ENCODE data around the gene TMA7. TPM values are rescaled to one million over a fixed set of nuclear protein-coding genes. Genes with fewer than 3 reads are reported as not detected.
"Not testable (repeated sequence)": the region's sequence is repeated elsewhere in the genome, so short reads cannot be mapped to it uniquely, and the experiment has no call there.

TMA7 gene
- polyA plus RNA-seq (2014; cell fraction: cytosol; rRNA removed) = 296 and 348 TPM in 2 replicates
- polyA plus RNA-seq (2014; cell fraction: nucleus; rRNA removed) = 209 and 321 TPM in 2 replicates

- DNase-seq (ENCODE audit: low spot score) = peak; percentile 96
Observed at GRCh38 chr3:48439820-48440589, at the start of gene TMA7, which contains the start of gene CCDC51. Gene TMA7, plus strand, starts transcription at chr3:48440257. Its CDS starts 40 bp downstream, at chr3:48440297. Gene CCDC51, minus strand, starts transcription at chr3:48440119. Its CDS starts 4,991 bp downstream, at chr3:48435128.

- no peak for DNase-seq (ENCODE audit: low spot score)
Observed at GRCh38 chr3:48394391-48394790, 45.7 kb upstream of the TMA7 start.

GRCh38 chr3:48395714-48396113 is 44.3 kb upstream of the TMA7 start:
- no peak for DNase-seq (ENCODE audit: low spot score)

- no peak for DNase-seq (ENCODE audit: low spot score)
Observed at GRCh38 chr3:48397767-48398681, 42.0 kb upstream of the TMA7 start.

DNA sequence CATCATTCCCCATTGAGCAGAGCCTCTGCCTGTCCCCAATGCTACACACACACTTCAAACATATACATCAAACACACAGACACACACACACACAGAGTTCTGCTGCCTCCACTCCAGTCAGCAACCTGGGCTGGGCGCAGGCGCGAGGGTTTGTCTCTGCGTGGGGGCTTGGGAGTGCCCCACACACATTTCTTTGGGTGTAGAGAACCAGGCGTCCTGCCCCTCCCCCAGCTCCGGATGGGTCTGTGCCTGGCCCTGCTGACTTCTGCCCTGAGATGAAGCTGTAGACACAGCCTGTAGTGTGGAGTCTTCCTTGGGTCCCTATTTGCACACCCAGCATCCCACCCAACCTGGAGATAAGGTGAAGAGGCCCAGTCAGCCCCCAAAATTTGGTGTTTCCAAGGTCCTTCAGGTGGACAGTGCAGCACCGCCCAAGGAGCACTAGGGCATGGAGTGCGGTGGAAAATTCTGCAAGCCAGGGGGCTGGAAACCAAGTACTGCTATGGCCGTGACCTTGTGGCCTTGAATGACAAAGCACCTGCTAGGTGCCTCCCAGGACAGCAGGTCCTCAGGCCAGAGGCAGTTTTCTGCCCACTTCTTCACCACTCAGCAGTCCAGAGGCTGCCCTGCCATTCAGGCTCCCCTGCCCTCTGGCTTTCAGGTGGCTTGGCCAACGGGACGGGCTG is 41.2 kb upstream of the TMA7 start:
- DNase-seq (ENCODE audit: low spot score) = no peak

DNA sequence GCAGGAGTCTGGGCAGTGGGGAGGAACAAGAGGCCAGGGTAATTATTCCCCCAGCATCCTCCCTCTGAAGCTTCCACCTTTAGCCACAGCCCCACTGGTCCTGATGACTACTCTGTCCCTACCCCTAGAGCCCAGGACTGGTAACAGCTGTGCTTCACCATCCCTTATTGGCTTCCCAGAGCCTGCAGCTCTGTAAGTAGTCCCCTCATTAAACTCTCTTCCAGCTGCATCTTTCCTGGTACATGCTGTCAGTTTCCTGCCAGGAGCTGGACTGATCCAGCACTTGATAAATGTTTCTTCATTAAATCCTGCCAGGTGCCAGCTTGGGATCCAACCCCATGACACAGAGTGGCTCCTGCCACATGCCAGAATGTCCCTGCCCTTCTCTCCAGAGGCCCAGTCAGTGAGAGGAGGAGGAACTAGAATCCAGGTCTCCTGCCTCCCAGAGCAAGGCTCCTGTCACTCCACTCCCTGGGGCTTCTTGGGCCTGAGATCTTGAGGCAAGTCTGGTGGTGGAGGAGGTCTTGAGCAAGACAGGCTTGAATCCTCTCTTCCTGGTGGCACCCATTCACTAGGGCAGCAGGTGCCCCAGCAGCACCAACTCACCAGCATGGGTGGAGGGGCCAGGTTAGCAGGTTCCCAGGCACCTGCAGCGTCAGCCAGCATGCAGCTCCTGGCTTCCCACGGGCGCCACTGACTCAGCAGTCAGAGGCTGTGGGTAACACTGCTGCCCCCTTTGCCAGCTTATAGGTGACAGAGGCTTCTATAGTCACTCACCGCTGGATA is 40.5 kb upstream of the TMA7 start:
- no peak for DNase-seq (ENCODE audit: low spot score)

- DNase-seq (ENCODE audit: low spot score) = peak; percentile 48
Observed at GRCh38 chr3:48400824-48401433, 39.1 kb upstream of the TMA7 start.

DNA sequence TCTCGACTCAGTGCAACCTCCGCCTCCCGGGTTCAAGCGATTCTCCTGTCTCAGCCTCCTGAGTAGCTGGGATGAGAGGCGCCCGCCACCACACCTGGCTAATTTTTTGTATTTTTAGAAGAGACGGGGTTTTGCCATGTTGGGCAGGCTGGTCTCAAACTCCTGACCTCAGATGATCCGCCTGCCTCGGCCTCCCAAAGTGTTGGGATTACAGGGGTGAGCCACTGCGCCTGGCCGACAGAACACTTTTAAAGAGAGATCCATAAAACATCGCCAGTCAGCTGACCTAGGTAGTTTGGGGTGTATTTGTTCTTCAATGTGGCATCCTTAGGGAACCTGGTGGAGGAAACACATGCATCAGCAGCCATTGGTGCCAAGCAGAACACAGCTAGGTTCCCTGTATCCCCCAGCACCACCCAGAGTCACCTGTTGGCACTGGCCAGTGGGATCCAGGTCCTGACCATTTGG is 38.6 kb upstream of the TMA7 start:
- DNase-seq (ENCODE audit: low spot score) = not testable (repeated sequence)

- DNase-seq (ENCODE audit: low spot score) = no peak
Observed at GRCh38 chr3:48402281-48402732, 37.8 kb upstream of the TMA7 start.

DNA sequence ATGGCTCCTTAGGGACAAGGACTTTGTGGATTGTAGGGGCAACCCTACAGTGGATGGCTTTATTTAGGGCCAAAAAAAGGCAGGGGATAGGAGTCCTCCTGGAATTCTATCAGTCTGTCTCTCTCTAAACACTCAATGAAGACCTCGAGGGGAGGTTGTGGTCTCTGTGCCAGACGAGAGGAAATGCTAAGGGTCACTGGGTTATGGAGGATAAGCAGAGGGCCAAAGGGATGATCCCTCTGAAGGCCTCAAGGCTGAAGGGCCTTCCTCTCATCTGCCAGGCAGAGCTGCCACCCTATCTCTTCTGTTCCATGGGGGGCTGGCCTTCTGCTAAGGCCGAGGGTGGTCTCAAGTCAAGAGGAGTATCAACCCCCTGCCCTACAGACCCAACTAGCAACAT is 37.1 kb upstream of the TMA7 start:
- no peak for DNase-seq (ENCODE audit: low spot score)

GRCh38 chr3:48403533-48404439 is 36.3 kb upstream of the TMA7 start:
- DNase-seq (ENCODE audit: low spot score) = no peak

DNA sequence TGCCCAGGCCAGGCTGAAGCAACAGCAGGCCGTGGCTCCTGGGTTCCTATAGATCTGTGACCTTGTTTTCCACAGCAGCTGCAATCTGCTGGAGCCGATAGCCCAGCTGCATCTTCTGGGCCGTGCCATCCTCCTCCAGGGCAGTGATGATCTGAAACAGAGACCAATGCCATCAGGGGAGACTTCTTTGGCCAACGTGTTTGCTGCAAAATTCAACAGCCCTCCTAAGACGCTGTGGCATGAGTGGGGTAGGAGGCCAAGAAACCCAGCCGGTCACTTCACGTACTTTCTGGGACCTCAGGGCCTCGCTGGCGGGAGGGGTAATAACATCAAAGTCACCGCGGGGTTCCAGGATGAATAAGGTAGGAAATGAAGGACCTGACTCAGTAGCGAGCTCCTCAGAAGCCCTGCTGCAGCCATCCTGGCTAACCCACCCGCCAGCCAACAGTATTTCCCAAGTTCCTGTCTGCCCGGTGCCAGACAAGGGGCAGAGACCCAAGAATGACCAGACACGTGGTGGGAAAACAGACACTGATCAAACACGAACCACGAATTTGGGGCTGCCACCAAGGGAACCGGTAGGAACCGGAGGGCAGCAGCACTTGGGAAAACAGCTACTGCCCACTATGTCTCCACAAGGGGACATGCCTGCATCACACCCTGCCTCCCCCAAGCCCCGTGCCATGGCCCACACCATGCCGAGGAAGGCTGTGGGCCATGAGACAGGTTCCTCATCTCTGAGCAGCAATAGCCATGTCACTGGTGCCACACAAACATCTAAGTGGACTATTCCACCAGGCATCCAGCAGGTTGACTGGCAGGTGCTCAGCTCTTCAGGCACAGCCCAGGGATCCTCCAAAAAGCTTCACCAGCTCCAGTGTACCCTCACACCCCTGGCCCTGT is 35.4 kb upstream of the TMA7 start:
- no peak for DNase-seq (ENCODE audit: low spot score)

DNA sequence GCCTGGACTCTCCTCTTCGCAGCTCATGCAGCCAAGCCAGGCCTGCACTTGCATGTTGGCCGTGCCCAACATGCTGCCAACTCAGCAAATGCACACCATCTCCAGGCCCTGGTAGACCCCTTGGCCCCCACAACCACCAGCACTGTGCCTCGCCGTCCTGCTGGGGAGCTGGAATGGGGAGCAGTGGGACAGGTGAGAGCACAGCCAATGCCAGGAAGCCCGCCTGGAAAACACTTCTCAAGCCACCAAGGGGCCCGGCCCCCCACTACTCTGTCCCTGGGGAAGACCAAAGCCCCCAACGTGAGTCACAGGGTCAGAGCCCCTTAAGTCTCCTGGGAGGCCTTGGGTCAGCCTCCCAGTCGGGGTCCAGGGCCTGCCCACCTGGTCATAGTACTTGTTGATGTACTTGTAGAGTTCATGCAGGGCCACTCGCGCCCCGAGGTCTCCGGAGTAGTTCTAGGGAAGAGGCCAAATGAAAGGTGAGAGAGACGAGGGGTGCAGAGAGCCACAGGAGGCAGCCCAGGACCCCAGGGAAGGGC is 34.6 kb upstream of the TMA7 start:
- DNase-seq (ENCODE audit: low spot score) = no peak

DNA sequence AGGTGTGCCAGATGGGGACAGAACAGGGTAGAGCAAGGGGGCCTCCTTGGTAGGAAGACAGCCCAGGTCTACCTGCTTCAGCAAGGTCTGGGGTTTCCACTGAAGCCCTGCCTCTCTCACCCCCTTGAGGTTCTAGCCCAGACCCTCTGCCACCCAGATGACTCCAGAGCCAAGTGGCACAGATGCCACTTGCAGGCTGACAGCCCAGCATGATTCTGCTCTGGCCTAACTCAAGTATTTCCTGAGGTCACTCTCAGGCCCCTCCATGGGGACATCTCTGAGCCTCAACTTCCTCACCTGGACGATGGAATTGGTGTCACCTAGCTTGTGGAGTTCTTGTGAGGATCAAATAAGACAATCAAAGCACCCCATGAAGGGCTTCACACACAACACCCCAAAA is 34.1 kb upstream of the TMA7 start:
- DNase-seq (ENCODE audit: low spot score) = no peak

DNA sequence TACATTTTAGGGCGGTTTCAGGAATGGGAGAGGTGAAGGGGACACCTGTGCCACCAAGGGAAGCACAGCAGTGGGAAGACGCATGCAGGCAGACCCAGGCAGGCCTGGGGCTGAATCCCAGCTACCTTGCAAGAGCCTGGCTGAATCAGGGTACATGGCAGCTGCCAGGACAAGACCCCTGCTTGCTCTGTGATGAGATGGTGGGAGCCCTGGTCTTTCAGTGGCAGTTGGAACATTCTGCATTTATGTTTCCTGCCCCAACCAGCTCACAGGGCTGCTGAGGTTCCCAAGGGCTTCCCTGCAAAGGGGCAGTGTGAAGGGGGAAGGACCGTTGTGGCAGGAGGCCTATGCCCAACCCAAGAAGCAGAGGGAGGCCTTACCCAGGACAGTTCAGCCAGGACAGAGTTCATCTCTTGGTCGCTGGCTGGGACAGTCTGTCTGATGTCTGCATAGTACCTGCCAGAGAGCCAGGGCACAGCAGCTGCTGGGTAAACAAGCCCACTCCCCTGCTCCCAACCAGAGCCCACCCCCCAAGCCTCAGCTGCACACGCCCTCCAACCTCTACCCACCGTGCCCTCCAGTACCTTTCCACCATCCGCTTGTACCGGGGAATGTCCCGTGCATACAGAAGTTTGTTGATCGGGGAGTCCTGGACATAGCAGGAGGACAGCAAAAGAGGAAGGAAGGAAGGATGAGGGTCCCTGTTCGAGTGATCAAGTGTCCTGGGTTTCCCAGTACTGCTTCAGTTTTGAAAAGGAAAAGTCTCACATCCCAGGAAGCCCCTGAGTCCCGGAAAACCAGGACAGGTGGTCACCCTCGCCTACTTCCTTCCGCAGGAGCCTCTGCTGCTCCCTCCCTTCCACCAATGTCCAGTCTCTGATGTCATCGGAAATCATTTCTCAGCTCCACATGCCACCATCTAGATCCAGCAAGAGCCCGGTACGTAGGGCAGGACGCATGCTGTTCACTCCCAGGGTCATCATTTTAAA is 33.3 kb upstream of the TMA7 start:
- no peak for DNase-seq (ENCODE audit: low spot score)

DNA sequence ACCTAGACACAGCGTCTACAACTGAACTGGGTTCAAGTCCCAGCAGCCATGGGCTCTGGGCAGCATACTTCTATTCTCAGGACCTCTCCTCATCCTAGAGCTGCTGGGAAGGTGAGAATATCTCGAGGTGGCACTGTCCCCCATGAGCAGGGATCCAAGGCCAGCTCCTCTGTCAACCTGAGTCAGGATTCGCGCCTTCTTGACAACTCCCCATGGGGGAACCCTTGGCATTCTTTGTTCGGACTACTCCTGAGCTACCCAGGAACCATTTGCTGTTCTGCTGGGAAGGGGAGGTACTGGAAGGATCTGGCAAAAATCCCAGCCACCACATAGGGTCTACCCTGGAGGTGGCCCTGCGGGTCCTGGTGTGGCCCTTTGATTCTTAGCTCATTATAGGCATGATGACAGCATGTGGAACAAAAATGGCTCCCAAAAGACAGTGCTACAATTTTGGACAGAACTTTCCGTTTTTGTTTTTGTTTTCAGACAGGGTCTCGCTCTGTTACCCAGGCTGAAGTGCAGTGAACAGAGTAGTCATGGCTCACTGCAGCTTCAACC is 32.4 kb upstream of the TMA7 start:
- DNase-seq (ENCODE audit: low spot score) = no peak
